ENCODE results near the gene RSF1.

GRCh38 chr11:77753230-77753629 is 67.3 kb downstream of the RSF1 start:
- TF ChIP-seq CTCF (conservative IDR thresholded peaks at IDR 0.05; ENCODE audit: low read length) (no peak), EZH2phosphoT487 (IDR thresholded peaks at IDR 0.05; ENCODE audit: borderline replicate concordance, low read depth, low read length) (no peak)

Measured in OCI-LY7 (cell line).